Measurements from ENCODE around the gene GRAMD2B.

DNA sequence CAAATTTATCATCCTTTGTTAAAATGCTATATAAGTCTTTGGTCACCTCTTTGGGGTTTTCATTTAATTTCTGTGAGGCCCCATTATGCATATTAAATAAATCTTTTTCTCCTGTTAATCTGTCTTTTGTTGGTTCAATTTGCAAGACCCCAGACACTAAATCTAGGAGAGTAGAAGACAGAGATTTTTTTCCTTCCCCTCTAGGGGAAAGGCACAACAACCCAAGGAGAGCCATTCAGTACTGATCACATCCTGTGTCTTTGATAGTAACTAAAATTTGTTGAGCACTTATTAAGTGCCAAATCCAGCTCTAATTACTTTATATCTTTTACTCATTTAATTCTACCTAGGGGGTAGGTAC is 97.4 kb downstream of the GRAMD2B start:
- TF ChIP-seq, protein P1, sequence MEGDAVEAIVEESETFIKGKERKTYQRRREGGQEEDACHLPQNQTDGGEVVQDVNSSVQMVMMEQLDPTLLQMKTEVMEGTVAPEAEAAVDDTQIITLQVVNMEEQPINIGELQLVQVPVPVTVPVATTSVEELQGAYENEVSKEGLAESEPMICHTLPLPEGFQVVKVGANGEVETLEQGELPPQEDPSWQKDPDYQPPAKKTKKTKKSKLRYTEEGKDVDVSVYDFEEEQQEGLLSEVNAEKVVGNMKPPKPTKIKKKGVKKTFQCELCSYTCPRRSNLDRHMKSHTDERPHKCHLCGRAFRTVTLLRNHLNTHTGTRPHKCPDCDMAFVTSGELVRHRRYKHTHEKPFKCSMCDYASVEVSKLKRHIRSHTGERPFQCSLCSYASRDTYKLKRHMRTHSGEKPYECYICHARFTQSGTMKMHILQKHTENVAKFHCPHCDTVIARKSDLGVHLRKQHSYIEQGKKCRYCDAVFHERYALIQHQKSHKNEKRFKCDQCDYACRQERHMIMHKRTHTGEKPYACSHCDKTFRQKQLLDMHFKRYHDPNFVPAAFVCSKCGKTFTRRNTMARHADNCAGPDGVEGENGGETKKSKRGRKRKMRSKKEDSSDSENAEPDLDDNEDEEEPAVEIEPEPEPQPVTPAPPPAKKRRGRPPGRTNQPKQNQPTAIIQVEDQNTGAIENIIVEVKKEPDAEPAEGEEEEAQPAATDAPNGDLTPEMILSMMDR (IDR thresholded peaks at IDR 0.05; ENCODE audit: poor library complexity), result no peak
- TF ChIP-seq EZH2 (IDR thresholded peaks at IDR 0.05; ENCODE audit: borderline replicate concordance) (no peak), EZH2phosphoT487 (IDR thresholded peaks at IDR 0.05; ENCODE audit: low read depth, severe bottlenecking, unreplicated experiment) (no peak)
